ENCODE data around the gene BMPR2.

DNA sequence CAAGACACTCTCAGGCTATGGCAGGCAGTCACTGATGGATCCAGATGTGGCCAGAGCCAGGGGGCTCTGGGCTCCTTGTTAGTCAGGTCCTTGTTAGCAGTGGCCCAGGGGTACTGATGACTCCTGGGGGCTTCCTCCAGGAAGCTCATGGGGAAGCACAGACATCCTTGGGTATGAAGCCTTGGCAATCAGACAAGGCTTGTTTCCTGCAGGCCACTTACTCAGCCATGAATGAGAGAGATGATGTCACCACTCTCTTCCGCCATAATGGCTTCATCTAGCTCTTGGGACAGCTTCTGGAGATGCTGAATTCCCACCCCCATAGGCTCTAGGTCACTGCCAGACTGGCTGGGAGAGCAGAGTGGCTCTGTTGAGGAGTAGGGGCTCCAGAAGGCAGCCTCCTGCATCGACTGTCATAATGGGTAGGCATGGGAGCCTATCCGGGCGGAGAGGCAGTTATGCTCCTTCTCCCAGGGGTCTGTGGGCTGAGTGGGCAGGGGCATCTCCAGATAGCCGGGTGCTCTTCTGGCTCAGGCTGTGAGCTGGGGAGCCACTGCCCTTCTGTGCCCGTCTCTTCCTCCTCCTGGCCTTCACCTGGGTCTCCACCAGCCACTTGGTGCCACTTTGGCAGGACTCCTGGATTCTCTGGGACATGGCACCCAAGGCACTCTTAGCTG, 40.2 kb upstream of the BMPR2 start:
- TF ChIP-seq, protein P1, sequence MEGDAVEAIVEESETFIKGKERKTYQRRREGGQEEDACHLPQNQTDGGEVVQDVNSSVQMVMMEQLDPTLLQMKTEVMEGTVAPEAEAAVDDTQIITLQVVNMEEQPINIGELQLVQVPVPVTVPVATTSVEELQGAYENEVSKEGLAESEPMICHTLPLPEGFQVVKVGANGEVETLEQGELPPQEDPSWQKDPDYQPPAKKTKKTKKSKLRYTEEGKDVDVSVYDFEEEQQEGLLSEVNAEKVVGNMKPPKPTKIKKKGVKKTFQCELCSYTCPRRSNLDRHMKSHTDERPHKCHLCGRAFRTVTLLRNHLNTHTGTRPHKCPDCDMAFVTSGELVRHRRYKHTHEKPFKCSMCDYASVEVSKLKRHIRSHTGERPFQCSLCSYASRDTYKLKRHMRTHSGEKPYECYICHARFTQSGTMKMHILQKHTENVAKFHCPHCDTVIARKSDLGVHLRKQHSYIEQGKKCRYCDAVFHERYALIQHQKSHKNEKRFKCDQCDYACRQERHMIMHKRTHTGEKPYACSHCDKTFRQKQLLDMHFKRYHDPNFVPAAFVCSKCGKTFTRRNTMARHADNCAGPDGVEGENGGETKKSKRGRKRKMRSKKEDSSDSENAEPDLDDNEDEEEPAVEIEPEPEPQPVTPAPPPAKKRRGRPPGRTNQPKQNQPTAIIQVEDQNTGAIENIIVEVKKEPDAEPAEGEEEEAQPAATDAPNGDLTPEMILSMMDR (conservative IDR thresholded peaks at IDR 0.05; ENCODE audit: low read depth, low read length): no peak
- TF ChIP-seq MAFK (IDR thresholded peaks at IDR 0.05; ENCODE audit: low read depth, low read length) (no peak), RCOR1 (IDR thresholded peaks at IDR 0.05; ENCODE audit: insufficient replicate concordance, low read length) (no peak), SMC3 (IDR thresholded peaks at IDR 0.05; ENCODE audit: low read depth, low read length) (no peak), POLR2A (IDR thresholded peaks at IDR 0.05; ENCODE audit: low read depth, low read length) (no peak), RAD21 (IDR thresholded peaks at IDR 0.05; ENCODE audit: low read length) (no peak)
